Measurements from ENCODE around the gene PPT2.
A peak's percentile ranks its signal among the peaks of the same experiment; 100 is the strongest.

The PPT2 gene, protein sequence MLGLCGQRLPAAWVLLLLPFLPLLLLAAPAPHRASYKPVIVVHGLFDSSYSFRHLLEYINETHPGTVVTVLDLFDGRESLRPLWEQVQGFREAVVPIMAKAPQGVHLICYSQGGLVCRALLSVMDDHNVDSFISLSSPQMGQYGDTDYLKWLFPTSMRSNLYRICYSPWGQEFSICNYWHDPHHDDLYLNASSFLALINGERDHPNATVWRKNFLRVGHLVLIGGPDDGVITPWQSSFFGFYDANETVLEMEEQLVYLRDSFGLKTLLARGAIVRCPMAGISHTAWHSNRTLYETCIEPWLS

DNA sequence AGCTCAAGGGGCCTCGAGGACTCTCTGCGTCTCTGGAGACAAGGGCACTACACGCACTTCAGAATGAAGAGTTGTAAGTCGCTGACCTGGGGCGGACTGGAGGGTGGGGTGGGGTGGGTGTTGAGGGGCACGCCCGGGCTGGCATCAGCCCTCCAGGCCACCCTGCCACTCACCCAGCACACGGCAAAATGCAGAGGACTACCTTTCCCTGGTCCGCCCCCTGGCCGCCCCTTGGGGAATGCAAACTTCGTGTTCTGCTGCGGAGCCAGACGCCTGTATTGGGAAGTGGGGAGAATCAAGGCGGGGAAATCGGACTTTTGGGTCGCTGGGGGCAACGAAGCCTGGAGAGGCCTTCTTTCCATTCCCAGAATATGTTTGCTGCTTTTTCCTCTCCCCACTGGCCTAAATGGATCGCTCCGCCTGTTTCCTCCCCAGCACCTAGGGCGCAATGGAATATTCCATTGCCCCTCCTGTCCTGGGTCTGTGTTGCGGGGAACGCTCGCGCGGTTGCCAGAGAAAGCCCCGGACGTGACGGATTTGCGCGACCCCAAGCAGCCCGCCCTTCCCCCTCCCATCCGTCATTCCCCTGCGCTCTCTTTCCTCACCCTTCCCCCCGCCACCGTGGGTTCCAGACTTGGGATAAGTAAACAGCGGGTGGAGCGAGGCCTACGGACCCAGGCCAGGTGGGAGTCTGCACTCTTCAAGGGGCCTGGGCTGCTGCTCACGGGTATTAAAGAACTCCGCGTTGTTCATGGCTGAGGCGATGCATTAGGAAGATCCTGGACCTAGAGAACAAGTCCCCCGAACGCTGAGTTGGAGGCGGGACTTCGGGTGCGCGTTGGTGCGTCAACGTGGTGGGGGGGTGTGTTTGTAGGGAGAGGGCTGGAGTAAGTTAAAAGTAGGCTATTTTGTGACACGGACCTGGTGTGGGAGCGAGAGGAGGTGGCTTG, at the start of gene PPT2:
Gene PPT2 (plus strand): TSS at position 578 of the 950 bp plus-strand sequence. CDS start 454 bp downstream, outside the sequence.
- DNase-seq (ENCODE audit: low read depth, low spot score), result no peak
- H3K27ac ChIP-seq, result peak within 1 kb of the TSS; percentile 58

DNA sequence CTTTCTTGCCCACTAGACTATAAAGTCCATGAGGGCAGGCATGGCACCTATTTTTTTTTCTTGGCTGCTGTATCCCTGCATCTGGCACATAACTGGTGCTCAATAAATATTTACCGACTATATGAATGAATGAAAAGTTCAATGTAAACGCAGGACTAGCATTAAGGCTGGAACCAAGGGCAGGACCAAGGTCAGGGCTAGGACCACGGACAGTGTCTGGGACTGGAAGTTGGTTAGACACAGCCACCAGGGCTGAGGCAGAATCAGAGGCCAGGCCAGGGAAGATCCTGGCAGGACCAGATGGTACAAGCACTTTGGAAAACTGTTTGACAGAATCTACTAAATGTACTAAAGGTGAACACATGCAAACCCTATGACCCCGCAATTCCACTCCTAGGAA, 48.5 kb upstream of the PPT2 start:
- no peak for DNase-seq (ENCODE audit: low read depth, low spot score)
- H3K27ac ChIP-seq, result no peak overlapping the region

DNA sequence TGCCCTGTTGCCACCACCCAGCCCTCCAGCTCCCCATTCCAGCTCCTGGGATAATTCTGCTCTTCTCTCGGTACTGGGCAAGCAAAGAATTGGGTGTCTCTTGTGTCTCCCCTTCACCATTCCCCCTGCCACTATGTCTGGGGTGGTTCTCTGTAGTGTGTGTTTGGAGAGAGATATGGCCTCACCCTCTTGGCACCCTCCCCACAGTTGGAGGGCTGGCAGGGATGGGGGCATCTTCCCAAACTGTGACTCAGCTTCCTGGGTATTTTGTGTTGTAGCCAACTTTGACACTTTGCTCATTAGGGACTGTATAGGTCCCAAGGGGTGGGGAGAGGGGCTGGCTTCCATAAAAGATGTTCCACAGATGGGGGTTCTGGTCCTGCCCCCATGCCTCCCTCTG, 46.5 kb upstream of the PPT2 start:
- no peak overlapping the region for H3K27ac ChIP-seq
- no peak for DNase-seq (ENCODE audit: low read depth, low spot score)

DNA sequence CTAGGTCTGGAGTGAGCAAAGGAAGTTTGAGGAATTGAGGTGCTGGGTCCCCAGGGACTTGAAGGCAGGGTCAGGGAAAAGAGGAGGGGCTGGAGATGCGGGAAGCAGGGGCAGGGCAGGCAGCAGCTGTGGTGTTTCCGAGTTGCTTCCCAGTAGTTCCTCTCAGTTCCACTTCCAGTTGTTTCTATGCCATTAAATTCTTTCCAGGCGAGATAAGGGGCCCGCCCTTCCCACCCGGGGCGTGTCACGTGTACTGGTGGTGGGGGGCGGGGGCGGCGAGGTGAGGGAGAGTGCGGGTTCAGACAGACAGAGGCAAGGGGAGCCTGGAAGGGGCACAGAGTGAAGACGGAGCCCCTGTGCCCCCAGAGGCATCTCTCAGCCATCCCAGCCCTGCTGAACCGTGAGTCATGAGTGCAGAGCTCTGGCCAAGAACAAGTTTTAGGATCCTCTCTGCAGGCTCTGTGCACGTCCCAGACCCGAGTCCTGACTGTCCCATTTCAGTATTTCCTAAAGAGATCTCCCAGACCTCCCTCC, 45.8 kb upstream of the PPT2 start:
- no peak for DNase-seq (ENCODE audit: low read depth, low spot score)
- no peak overlapping the region for H3K27ac ChIP-seq

- no peak overlapping the region for H3K27ac ChIP-seq
These were observed 45.2 kb upstream of the PPT2 start for GRCh38 chr6:32108727-32109113.

DNA sequence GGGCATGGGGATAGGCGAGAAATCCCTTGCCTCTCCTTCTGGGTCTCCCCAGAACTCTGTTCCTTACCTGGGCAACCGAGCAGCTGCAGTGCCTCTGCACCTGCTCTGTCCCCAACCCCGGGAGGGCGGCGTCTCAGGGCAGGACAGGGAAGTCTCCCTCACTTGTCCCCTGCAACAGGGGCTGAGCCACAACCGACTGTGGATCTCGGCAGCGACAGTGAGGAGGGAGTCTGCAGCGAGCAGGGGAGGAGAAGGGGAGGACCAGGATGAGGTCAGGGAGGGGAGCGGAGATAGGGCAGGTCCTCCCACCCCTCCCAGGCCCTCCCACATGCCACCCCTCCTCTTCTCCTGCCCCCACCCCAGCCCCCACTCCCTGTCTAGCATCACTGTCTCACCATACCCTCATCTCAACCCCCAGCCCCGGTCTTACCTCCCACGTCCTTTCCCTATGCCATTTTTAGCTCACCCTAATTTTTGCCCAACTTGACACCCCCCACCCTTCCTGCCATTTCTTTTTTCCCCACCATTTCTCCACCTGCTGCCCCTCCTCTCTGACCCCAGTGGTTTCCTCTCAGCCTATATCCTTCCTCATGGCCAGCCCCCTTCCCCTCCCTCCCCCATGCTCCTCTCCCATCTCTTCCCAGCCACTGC, 44.7 kb upstream of the PPT2 start, which contains the start of gene TNXB:
Gene TNXB (minus strand): TSS at position 225 of the 651 bp plus-strand sequence. CDS start 11,140 bp downstream, outside the sequence.
- H3K27ac ChIP-seq, result no peak within 1 kb of the TSS
- no peak for DNase-seq (ENCODE audit: low read depth, low spot score)

More at GRCh38 chr6:32108727-32109113, 45.2 kb upstream of the PPT2 start:
- DNase-seq (ENCODE audit: low read depth, low spot score), result no peak

GRCh38 chr6:32109765-32110160, 44.2 kb upstream of the PPT2 start:
- H3K27ac ChIP-seq, result no peak overlapping the region
- no peak for DNase-seq (ENCODE audit: low read depth, low spot score)

DNA sequence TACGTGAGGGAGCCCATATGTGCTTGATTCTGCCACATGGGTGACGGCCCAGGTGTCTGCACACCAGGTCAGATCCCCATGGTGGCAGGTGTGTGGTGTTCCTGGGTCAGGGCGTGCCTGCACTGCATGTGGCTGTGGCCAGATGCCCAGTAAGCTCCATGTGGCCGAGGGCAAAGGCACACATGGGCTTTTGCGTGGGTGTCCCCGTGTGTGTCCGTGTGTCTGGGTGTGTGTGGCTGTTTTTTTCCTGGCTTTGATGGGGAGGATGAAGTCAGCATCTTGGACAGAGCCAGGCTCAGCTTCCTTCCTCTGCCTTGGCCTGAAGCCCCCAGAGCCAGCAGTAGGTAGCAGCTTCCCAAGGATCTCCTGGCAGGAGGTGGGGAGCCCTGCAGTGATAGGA, 43.3 kb upstream of the PPT2 start:
- no peak overlapping the region for H3K27ac ChIP-seq
- no peak for DNase-seq (ENCODE audit: low read depth, low spot score)

- DNase-seq (ENCODE audit: low read depth, low spot score), result no peak
- H3K27ac ChIP-seq, result no peak overlapping the region
These were observed 42.4 kb upstream of the PPT2 start for GRCh38 chr6:32111424-32112066.

GRCh38 chr6:32112431-32112980, 41.4 kb upstream of the PPT2 start:
- DNase-seq (ENCODE audit: low read depth, low spot score), result no peak
- no peak overlapping the region for H3K27ac ChIP-seq

GRCh38 chr6:32113386-32114352, 40.3 kb upstream of the PPT2 start:
- H3K27ac ChIP-seq, result no peak overlapping the region
- no peak for DNase-seq (ENCODE audit: low read depth, low spot score)

GRCh38 chr6:32114796-32115195, 39.1 kb upstream of the PPT2 start:
- DNase-seq (ENCODE audit: low read depth, low spot score), result no peak
- H3K27ac ChIP-seq, result peak overlapping the region; percentile 32

- peak overlapping the region; percentile 32 for H3K27ac ChIP-seq
- DNase-seq (ENCODE audit: low read depth, low spot score), result no peak
These were observed 38.3 kb upstream of the PPT2 start for GRCh38 chr6:32115623-32116022.

GRCh38 chr6:32116674-32117073, 37.3 kb upstream of the PPT2 start:
- no peak overlapping the region for H3K27ac ChIP-seq
- no peak for DNase-seq (ENCODE audit: low read depth, low spot score)

- no peak for DNase-seq (ENCODE audit: low read depth, low spot score)
- H3K27ac ChIP-seq, result no peak overlapping the region
These were observed 36.5 kb upstream of the PPT2 start for GRCh38 chr6:32117461-32117860.

GRCh38 chr6:32118782-32119628, 34.9 kb upstream of the PPT2 start:
- peak overlapping the region; percentile 9 for H3K27ac ChIP-seq
- peak; percentile 40 for DNase-seq (ENCODE audit: low read depth, low spot score)

GRCh38 chr6:32120573-32121059, 33.3 kb upstream of the PPT2 start:
- no peak overlapping the region for H3K27ac ChIP-seq
- no peak for DNase-seq (ENCODE audit: low read depth, low spot score)
